H1 (cell line): ENCODE data around the gene SRP14. TPM values are rescaled to one million over a fixed set of nuclear protein-coding genes. Genes with fewer than 3 reads are reported as not detected.
"Not testable (repeated sequence)": the region's sequence is repeated elsewhere in the genome, so short reads cannot be mapped to it uniquely, and the experiment has no call there.

Experiments
- CTCF ChIA-PET: fragments of 300-600 bp; sonication (Branson Sonifier 250); formaldehyde crosslinking; loops from one replicate; lab custom pipeline; 2021; ENCODE audit not compliant: partially characterized antibody; lab: Charles Lee
- POLR2A ChIA-PET: fragments of 300-600 bp; sonication (Branson Sonifier 250); formaldehyde crosslinking; loops from one replicate; lab custom pipeline; 2021; ENCODE audit warnings: inconsistent platforms; ENCODE audit not compliant: partially characterized antibody; lab: Charles Lee
- DNase-seq, 2 experiments: peaks; one replicate each; pipeline versions ENCODE4 v3.0.0 to v3.0.0-alpha.2; 2010 to 2022; ENCODE audit warnings: low spot score in 2 of 2, low read depth in 1 of 2, mixed read lengths in 1 of 2
- FAIRE-seq: peaks from 2 replicates; lab custom pipeline; 2011; peaks lifted over from hg19 to GRCh38; lab: Jason Lieb, UNC
- H2AFZ ChIP-seq: 2 replicates; pipeline ENCODE4 v1.8.1; 2012; ENCODE audit warnings: low read length, inconsistent platforms
- H2AK5ac ChIP-seq: 2 replicates; pipeline ENCODE4 v1.6.1; 2013; ENCODE audit warnings: low read depth, low read length
- H2BK120ac ChIP-seq: replicated peaks from 2 replicates; pipeline ENCODE3; 2013; ENCODE audit warnings: low read depth, low read length, inconsistent platforms
- H2BK12ac ChIP-seq: 2 replicates; pipeline ENCODE4 v1.6.1; 2013; ENCODE audit warnings: low read depth, low read length
- H2BK15ac ChIP-seq: 2 replicates; pipeline ENCODE4 v1.6.1; 2013; ENCODE audit warnings: low read length
- H2BK20ac ChIP-seq: 2 replicates; pipeline ENCODE4 v1.6.1; 2013; ENCODE audit warnings: low read length
- H2BK5ac ChIP-seq: 2 replicates; pipeline ENCODE4 v1.6.1; 2013; ENCODE audit warnings: low read depth, low read length
- H3K14ac ChIP-seq: 2 replicates; pipeline ENCODE4 v1.6.1; 2013; ENCODE audit warnings: inconsistent platforms; ENCODE audit not compliant: insufficient read length
- H3K18ac ChIP-seq: 2 replicates; pipeline ENCODE4 v1.6.1; 2013; ENCODE audit warnings: low read length; ENCODE audit errors: extremely low read depth
- H3K23ac ChIP-seq: 2 replicates; pipeline ENCODE4 v1.6.1; 2013; ENCODE audit warnings: inconsistent platforms; ENCODE audit not compliant: insufficient read length
- H3K23me2 ChIP-seq: 2 replicates; pipeline ENCODE4 v1.6.1; 2013; ENCODE audit warnings: low read depth, low read length
- H3K27ac ChIP-seq: 2 replicates; pipeline ENCODE4 v1.6.1; 2011; ENCODE audit warnings: low read depth, low read length, inconsistent platforms
- H3K27me3 ChIP-seq, 4 experiments: replicated peaks in 1 of 4; 1 replicate in 1 of 4; 2 replicates in 3 of 4; pipeline versions ENCODE4 v1.6.1 to v1.8.1; 2011 to 2013; ENCODE audit warnings: low read length in 3 of 4, mild to moderate bottlenecking in 3 of 4, inconsistent platforms in 2 of 4, mixed read lengths in 2 of 4, moderate library complexity in 1 of 4; ENCODE audit not compliant: control insufficient read depth in 3 of 4, insufficient read depth in 3 of 4; ENCODE audit errors: extremely low read depth in 1 of 4
- H3K36me3 ChIP-seq, 4 experiments: 2 replicates each; pipeline versions ENCODE4 v1.6.1 to v1.8.1; 2011 to 2013; ENCODE audit warnings: mild to moderate bottlenecking in 4 of 4, low read length in 3 of 4, moderate library complexity in 2 of 4, control low read depth in 1 of 4, inconsistent platforms in 1 of 4; ENCODE audit not compliant: insufficient read depth in 4 of 4, control insufficient read depth in 2 of 4
- H3K4ac ChIP-seq: replicated peaks from 2 replicates; pipeline ENCODE3; 2013; ENCODE audit warnings: low read length, low read depth, mixed read lengths, inconsistent platforms; ENCODE audit not compliant: insufficient read length
- H3K4me1 ChIP-seq, 4 experiments: replicated peaks in 1 of 4; 1 replicate in 1 of 4; 2 replicates in 3 of 4; pipeline versions ENCODE4 v1.6.1 to v1.8.1; 2011 to 2013; ENCODE audit warnings: low read length in 3 of 4, inconsistent platforms in 2 of 4, mixed read lengths in 1 of 4; ENCODE audit not compliant: insufficient read depth in 4 of 4, control insufficient read depth in 3 of 4
- H3K4me2 ChIP-seq, 2 experiments: 2 replicates each; pipeline versions ENCODE4 v1.6.1 to v1.8.1; 2011 to 2013; ENCODE audit warnings: low read depth in 2 of 2, low read length in 2 of 2, control low read depth in 1 of 2, inconsistent platforms in 1 of 2, mild to moderate bottlenecking in 1 of 2; ENCODE audit not compliant: insufficient read depth in 1 of 2
- H3K4me3 ChIP-seq, 4 experiments: fragments of 200-600, 300-600 bp in 1 of 4; sonication (generic), shearing (Covaris generic), sonication (Bioruptor Twin) in 1 of 4; 2 replicates each; pipeline versions ENCODE4 v1.5.1 to v1.8.1; 2011 to 2016; ENCODE audit warnings: low read length in 4 of 4, low read depth in 3 of 4, control low read depth in 2 of 4, inconsistent platforms in 2 of 4, mild to moderate bottlenecking in 2 of 4, mixed read lengths in 1 of 4, moderate library complexity in 1 of 4; ENCODE audit not compliant: insufficient read depth in 2 of 4; ENCODE audit errors: extremely low read depth in 1 of 4
- H3K56ac ChIP-seq: replicated peaks from 2 replicates; pipeline ENCODE3; 2013; ENCODE audit warnings: low read depth, mild to moderate bottlenecking, mixed read lengths, low read length, inconsistent platforms; ENCODE audit not compliant: insufficient read length
- H3K79me1 ChIP-seq: 2 replicates; pipeline ENCODE4 v1.6.1; 2013; ENCODE audit warnings: low read depth, low read length, control low read depth
- H3K79me2 ChIP-seq, 2 experiments: 2 replicates each; pipeline versions ENCODE4 v1.6.1 to v1.8.1; 2012 to 2013; ENCODE audit warnings: low read length in 2 of 2, mild to moderate bottlenecking in 2 of 2, inconsistent platforms in 1 of 2; ENCODE audit not compliant: insufficient read depth in 2 of 2, control insufficient read depth in 1 of 2
- H3K9ac ChIP-seq, 4 experiments: replicated peaks in 1 of 4; 1 replicate in 1 of 4; 2 replicates in 3 of 4; pipeline versions ENCODE4 v1.6.1 to v1.8.1; 2011 to 2013; ENCODE audit warnings: low read depth in 3 of 4, low read length in 3 of 4, control low read depth in 2 of 4, mild to moderate bottlenecking in 2 of 4, moderate library complexity in 2 of 4, inconsistent platforms in 1 of 4; ENCODE audit errors: extremely low read depth in 1 of 4
- H3K9me3 ChIP-seq, 2 experiments: 2 replicates each; pipeline versions ENCODE4 v1.6.1 to v1.8.1; 2012 to 2013; ENCODE audit warnings: mild to moderate bottlenecking in 2 of 2, moderate library complexity in 2 of 2, control low read depth in 1 of 2, inconsistent platforms in 1 of 2, low read depth in 1 of 2, low read length in 1 of 2, mixed read lengths in 1 of 2; ENCODE audit not compliant: insufficient read depth in 2 of 2
- H4K20me1 ChIP-seq, 2 experiments: replicated peaks in 1 of 2; 2 replicates each; pipeline versions ENCODE3 to v1.8.1; 2011 to 2013; ENCODE audit warnings: inconsistent platforms in 2 of 2, low read length in 2 of 2, mild to moderate bottlenecking in 1 of 2; ENCODE audit not compliant: insufficient read depth in 2 of 2, control insufficient read depth in 1 of 2
- H4K5ac ChIP-seq: 2 replicates; pipeline ENCODE4 v1.6.1; 2013; ENCODE audit warnings: low read length, low read depth, mixed read lengths, inconsistent platforms; ENCODE audit not compliant: insufficient read length
- H4K8ac ChIP-seq: 2 replicates; pipeline ENCODE4 v1.8.0; 2013; ENCODE audit warnings: mild to moderate bottlenecking, moderate library complexity, low read length, inconsistent platforms; ENCODE audit not compliant: insufficient read depth; ENCODE audit errors: extremely low read depth
- H4K91ac ChIP-seq: replicated peaks from 2 replicates; pipeline ENCODE3; 2013; ENCODE audit warnings: low read length, mixed read lengths, inconsistent platforms; ENCODE audit not compliant: insufficient read length
- WGBS, 2 experiments: shearing (Covaris generic) in 1 of 2; methylation state at CpG; one replicate each; pipeline versions ENCODE4 v1.1.6 to v1.1.7; 2013 to 2015; ENCODE audit warnings: low lambda C conversion rate in 2 of 2, mixed read lengths in 2 of 2, inconsistent platforms in 1 of 2, low coverage in 1 of 2, missing lambda C conversion rate in 1 of 2; ENCODE audit not compliant: insufficient replicate concordance in 2 of 2, insufficient coverage in 1 of 2, insufficient read length in 1 of 2; ENCODE audit errors: extremely low coverage in 1 of 2, missing lambda C conversion rate in 1 of 2; 5-methylcytosine and 5-hydroxymethylcytosine counted together
- polyA plus RNA-seq, 7 experiments: library from polyadenylated mRNA; depleted of rRNA in 3 of 7; stranded (reverse) in 5 of 7; unstranded in 2 of 7; fragments of >200 nt in 5 of 7; fragments of 200-250 nt in 2 of 7; gene quantifications; 1 replicate in 5 of 7; 2 replicates in 1 of 7; 4 replicates in 1 of 7; pipeline versions ENCODE4 v1.2.1 to v1.2.3, GENCODE V29; 2011 to 2013; ENCODE audit warnings: missing spikeins in 2 of 7, mixed read lengths in 2 of 7
- total RNA-seq: library from RNA; stranded (reverse); fragmentation: NEBNext Ultra II Directional; extraction: Animal tissue kit (Norgen Biotek cat#: 25700); gene quantifications from 2 replicates; pipeline ENCODE4 v1.2.1, GENCODE V29; 2021

SRP14 gene
- total and polyA plus RNA-seq, 2 of the 8 experiments (the other 6 are each of a cell fraction or from before 2014, with no cell fraction given), result 186 to 223 TPM

- Histone ChIP-seq H3K9me3 (peaks cover 28 to 38% of the 10 kb centered on the region in 2 experiments), H3K36me3 (peaks cover 18 to 88% (median 61%) of the 10 kb centered on the region in 4 experiments; a peak in 7 of 8 replicates)
- H2BK5ac ChIP-seq, H3K9ac ChIP-seq, H4K91ac ChIP-seq, H2BK120ac ChIP-seq, H3K4me3 ChIP-seq, POLR2A ChIA-PET, H3K56ac ChIP-seq, H4K20me1 ChIP-seq, CTCF ChIA-PET, H2AK5ac ChIP-seq, H2AFZ ChIP-seq, H3K18ac ChIP-seq, H4K8ac ChIP-seq, H2BK15ac ChIP-seq, H2BK20ac ChIP-seq, H3K79me1 ChIP-seq, H4K5ac ChIP-seq, DNase-seq, H3K4me1 ChIP-seq, H3K79me2 ChIP-seq, H2BK12ac ChIP-seq, H3K4ac ChIP-seq, H3K4me2 ChIP-seq, H3K27ac ChIP-seq, H3K23me2 ChIP-seq, H3K14ac ChIP-seq, H3K23ac ChIP-seq, H3K27me3 ChIP-seq, FAIRE-seq: not testable (repeated sequence)
- WGBS, 2 experiments, result 98% methylated on average over 6 of the region's 6 CpGs; no CpG with 5 or more reads in 1 of the 2 experiments
Observed at GRCh38 chr15:40013372-40013771, 25.6 kb downstream of the SRP14 start.
